H9 (cell line): ENCODE results near the gene RRAGB. TPM values are rescaled to one million over a fixed set of nuclear protein-coding genes. Genes with fewer than 3 reads are reported as not detected.

Source experiments
- DNase-seq: peaks from one replicate; pipeline ENCODE4 v3.0.0-alpha.2; 2017
- H2AFZ ChIP-seq: one replicate; pipeline ENCODE4 v1.6.1; 2013; ENCODE audit warnings: mild to moderate bottlenecking, low read length, control low read depth, moderate library complexity
- H2AK5ac ChIP-seq: 2 replicates; pipeline ENCODE4 v1.6.1; 2013; ENCODE audit warnings: low read length, control low read depth, mixed read lengths; ENCODE audit not compliant: insufficient read length
- H2BK120ac ChIP-seq: one replicate; pipeline ENCODE4 v1.6.1; 2013; ENCODE audit warnings: low read depth, mild to moderate bottlenecking, low read length, control low read depth, inconsistent platforms; ENCODE audit not compliant: poor library complexity, severe bottlenecking
- H2BK12ac ChIP-seq: 2 replicates; pipeline ENCODE4 v1.6.1; 2013; ENCODE audit warnings: low read length, control low read depth, mixed read lengths, low read depth; ENCODE audit not compliant: insufficient read length
- H2BK15ac ChIP-seq: 2 replicates; pipeline ENCODE4 v1.6.1; 2013; ENCODE audit warnings: low read depth, low read length, control low read depth
- H2BK20ac ChIP-seq: one replicate; pipeline ENCODE4 v1.6.1; 2013; ENCODE audit warnings: low read depth, mild to moderate bottlenecking, low read length, control low read depth, inconsistent platforms; ENCODE audit not compliant: poor library complexity, severe bottlenecking
- H2BK5ac ChIP-seq: 2 replicates; pipeline ENCODE4 v1.6.1; 2013; ENCODE audit warnings: low read length, control low read depth, mixed read lengths; ENCODE audit not compliant: insufficient read length
- H3K14ac ChIP-seq: 2 replicates; pipeline ENCODE4 v1.6.1; 2013; ENCODE audit warnings: low read length, control low read depth; ENCODE audit not compliant: insufficient read depth
- H3K18ac ChIP-seq: 2 replicates; pipeline ENCODE4 v1.6.1; 2013; ENCODE audit warnings: low read depth, mild to moderate bottlenecking, mixed read lengths, low read length, control low read depth; ENCODE audit not compliant: insufficient read length
- H3K23ac ChIP-seq: 2 replicates; pipeline ENCODE4 v1.6.1; 2013; ENCODE audit warnings: low read length, control low read depth, mixed read lengths, low read depth; ENCODE audit not compliant: insufficient read length
- H3K23me2 ChIP-seq: 2 replicates; pipeline ENCODE4 v1.6.1; 2013; ENCODE audit warnings: low read depth, mild to moderate bottlenecking, mixed read lengths, low read length, control low read depth; ENCODE audit not compliant: insufficient read length, poor library complexity, severe bottlenecking
- H3K27ac ChIP-seq: 2 replicates; pipeline ENCODE4 v1.5.1; 2013; ENCODE audit warnings: low read length, control low read depth, mixed read lengths, low read depth; ENCODE audit not compliant: insufficient read length
- H3K27me3 ChIP-seq: 2 replicates; pipeline ENCODE4 v1.6.1; 2013; ENCODE audit warnings: low read length, control low read depth, inconsistent platforms; ENCODE audit not compliant: insufficient read depth
- H3K4ac ChIP-seq: 2 replicates; pipeline ENCODE4 v1.6.1; 2013; ENCODE audit warnings: low read depth, mild to moderate bottlenecking, control low read depth, inconsistent platforms, low read length, moderate library complexity
- H3K4me1 ChIP-seq: 2 replicates; pipeline ENCODE4 v1.6.1; 2013; ENCODE audit warnings: low read length, control low read depth, inconsistent platforms; ENCODE audit not compliant: insufficient read depth
- H3K4me2 ChIP-seq: 2 replicates; pipeline ENCODE4 v1.6.1; 2013; ENCODE audit warnings: low read length, control low read depth, mixed read lengths; ENCODE audit not compliant: insufficient read length, insufficient read depth
- H3K56ac ChIP-seq: 2 replicates; pipeline ENCODE4 v1.6.1; 2013; ENCODE audit warnings: low read depth, mild to moderate bottlenecking, mixed read lengths, low read length, control low read depth; ENCODE audit not compliant: insufficient read length
- H3K79me1 ChIP-seq: 2 replicates; pipeline ENCODE4 v1.6.1; 2013; ENCODE audit warnings: low read depth, mild to moderate bottlenecking, moderate library complexity, low read length, control low read depth, inconsistent platforms; ENCODE audit not compliant: insufficient read depth, poor library complexity, severe bottlenecking
- H3K79me2 ChIP-seq: 2 replicates; pipeline ENCODE4 v1.6.1; 2013; ENCODE audit warnings: low read length, control low read depth, inconsistent platforms; ENCODE audit not compliant: insufficient read depth
- H3K9ac ChIP-seq: 2 replicates; pipeline ENCODE4 v1.6.1; 2013; ENCODE audit warnings: low read length, control low read depth, mixed read lengths; ENCODE audit not compliant: insufficient read length; ENCODE audit errors: extremely low read depth
- H3K9me3 ChIP-seq: one replicate; pipeline ENCODE4 v1.6.1; 2013; ENCODE audit warnings: low read depth, low read length, inconsistent platforms; ENCODE audit not compliant: control insufficient read depth
- H3T11ph ChIP-seq: one replicate; pipeline ENCODE4 v1.6.1; 2013; ENCODE audit warnings: mild to moderate bottlenecking, low read length, control low read depth, inconsistent platforms
- H4K20me1 ChIP-seq: one replicate; pipeline ENCODE4 v1.6.1; 2013; ENCODE audit not compliant: control insufficient read depth, insufficient read length, insufficient read depth
- H4K5ac ChIP-seq: 2 replicates; pipeline ENCODE4 v1.6.1; 2013; ENCODE audit warnings: low read depth, mild to moderate bottlenecking, mixed read lengths, low read length, control low read depth; ENCODE audit not compliant: insufficient read length
- H4K8ac ChIP-seq: replicated peaks from 2 replicates; pipeline ENCODE4 v1.6.1; 2013; ENCODE audit warnings: low read length, control low read depth, mixed read lengths, low read depth; ENCODE audit not compliant: insufficient read length
- H4K91ac ChIP-seq: 2 replicates; pipeline ENCODE4 v1.6.1; 2013; ENCODE audit warnings: low read depth, mild to moderate bottlenecking, moderate library complexity, mixed read lengths, low read length, control low read depth; ENCODE audit not compliant: insufficient read length
- H3K27ac Mint-ChIP-seq, 3 experiments: 2 replicates in 2 of 3; 3 replicates in 1 of 3; pipeline ENCODE4 v1.8.0; 2020 to 2021; ENCODE audit warnings: mixed read lengths in 3 of 3, mild to moderate bottlenecking in 1 of 3, moderate library complexity in 1 of 3
- H3K27me3 Mint-ChIP-seq: 2 replicates; pipeline ENCODE4 v1.8.0; 2021; ENCODE audit warnings: low read depth, mild to moderate bottlenecking, moderate library complexity, mixed read lengths
- H3K36me3 Mint-ChIP-seq, 3 experiments: 2 replicates in 2 of 3; 3 replicates in 1 of 3; pipeline ENCODE4 v1.8.0; 2020 to 2021; ENCODE audit warnings: low read depth in 3 of 3, mixed read lengths in 3 of 3; ENCODE audit not compliant: insufficient read depth in 1 of 3
- H3K4me1 Mint-ChIP-seq, 2 experiments: 2 replicates each; pipeline ENCODE4 v1.8.0; 2020; ENCODE audit warnings: mixed read lengths in 2 of 2
- H3K4me3 Mint-ChIP-seq, 2 experiments: 2 replicates in 1 of 2; 3 replicates in 1 of 2; pipeline ENCODE4 v1.8.0; 2020 to 2021; ENCODE audit warnings: mild to moderate bottlenecking in 2 of 2, mixed read lengths in 2 of 2, moderate library complexity in 1 of 2
- H3K9me3 Mint-ChIP-seq, 2 experiments: 2 replicates in 1 of 2; 3 replicates in 1 of 2; pipeline ENCODE4 v1.8.0; 2020; ENCODE audit warnings: mild to moderate bottlenecking in 2 of 2, mixed read lengths in 2 of 2, moderate library complexity in 1 of 2
- CTCF ChIP-seq: fragments of 200-600 bp; sonication (generic); conservative IDR thresholded peaks from 3 replicates; pipeline ENCODE4 v1.8.0; 2021; ENCODE audit warnings: antibody characterized with exemption, mild to moderate bottlenecking
- WGBS: extraction: QIAGEN DNeasy Blood & Tissue Kit; methylation state at CpG from one replicate; pipeline ENCODE4 v1.1.7; 2013; ENCODE audit warnings: missing lambda C conversion rate, low lambda C conversion rate, mixed read lengths; ENCODE audit not compliant: insufficient read length; ENCODE audit errors: extremely low coverage; 5-methylcytosine and 5-hydroxymethylcytosine counted together
- total RNA-seq: library from RNA; stranded (reverse); gene quantifications from 2 replicates; pipeline ENCODE4 v1.2.1, GENCODE V29; 2021

RRAGB gene
- total RNA-seq, 1 experiment from 2014 or later: 10.3 TPM

GRCh38 chrX:55758033-55758432 is 40.5 kb downstream of the RRAGB start:
- no peak for DNase-seq
- Histone ChIP-seq H3K79me2 (no peaks in the 10 kb centered on the region), H4K20me1 (no peaks in the 10 kb centered on the region), H3K23ac (no peak overlapping the region), H3K4me2 (no peak overlapping the region), H4K91ac (no peak overlapping the region), H3K79me1 (no peaks in the 10 kb centered on the region), H2BK20ac (no peak overlapping the region), H3K14ac (no peak overlapping the region), H2BK120ac (no peak overlapping the region), H3K27me3 (no peaks in the 10 kb centered on the region), H4K5ac (no peak overlapping the region), H3K4ac (no peak overlapping the region), H2AK5ac (no peak overlapping the region), H2AFZ (no peak overlapping the region), H3K18ac (no peak overlapping the region), H2BK15ac (no peak overlapping the region), H3T11ph (no peak overlapping the region), H3K27ac (no peak overlapping the region), H4K8ac (no peak overlapping the region), H3K9ac (no peak overlapping the region), H2BK5ac (no peak overlapping the region), H3K4me1 (no peaks in the 10 kb centered on the region), H3K9me3 (peaks cover 10% of the 10 kb centered on the region), H3K56ac (no peak overlapping the region), H3K23me2 (no peaks in the 10 kb centered on the region), H2BK12ac (no peak overlapping the region)
- no CpG with 5 or more reads among the region's 4 CpGs for WGBS
- no peak for TF ChIP-seq CTCF
- peaks cover 5 to 21% (median 12%) of the 10 kb centered on the region in 3 experiments; a peak in 6 of 7 replicates for H3K36me3 Mint-ChIP-seq
- no peaks in the 10 kb centered on the region for H3K4me1 Mint-ChIP-seq
- H3K4me3 Mint-ChIP-seq: no peak overlapping the region
- no peaks in the 10 kb centered on the region for H3K27me3 Mint-ChIP-seq
- no peak overlapping the region for H3K27ac Mint-ChIP-seq
- H3K9me3 Mint-ChIP-seq: peaks cover 48 to 53% of the 10 kb centered on the region in 2 experiments
